Esophagus squamous epithelium (tissue), 4 donors: ENCODE results near the gene LENG8.
"Not testable (repeated sequence)": the region's sequence is repeated elsewhere in the genome, so short reads cannot be mapped to it uniquely, and the experiment has no call there.

Experiments used
- POLR2A ChIP-seq, 4 donors: fragments of 450-650 bp; IDR thresholded peaks; one replicate each; pipeline ENCODE4 v1.6.1; 2017; ENCODE audit warnings: antibody characterized with exemption in 4 of 4, mild to moderate bottlenecking in 4 of 4, moderate library complexity in 3 of 4
- TF ChIP-seq, protein P1 (sequence below), 6 experiments: fragments of 450-650 bp in 4 of 6; fragments of 200-600 bp in 2 of 6; sonication (generic) in 2 of 6; IDR thresholded peaks; one replicate each; pipeline ENCODE4 v1.5.1; 2016 to 2019; ENCODE audit warnings: antibody characterized with exemption in 6 of 6, mild to moderate bottlenecking in 4 of 6, moderate library complexity in 4 of 6

DNA sequence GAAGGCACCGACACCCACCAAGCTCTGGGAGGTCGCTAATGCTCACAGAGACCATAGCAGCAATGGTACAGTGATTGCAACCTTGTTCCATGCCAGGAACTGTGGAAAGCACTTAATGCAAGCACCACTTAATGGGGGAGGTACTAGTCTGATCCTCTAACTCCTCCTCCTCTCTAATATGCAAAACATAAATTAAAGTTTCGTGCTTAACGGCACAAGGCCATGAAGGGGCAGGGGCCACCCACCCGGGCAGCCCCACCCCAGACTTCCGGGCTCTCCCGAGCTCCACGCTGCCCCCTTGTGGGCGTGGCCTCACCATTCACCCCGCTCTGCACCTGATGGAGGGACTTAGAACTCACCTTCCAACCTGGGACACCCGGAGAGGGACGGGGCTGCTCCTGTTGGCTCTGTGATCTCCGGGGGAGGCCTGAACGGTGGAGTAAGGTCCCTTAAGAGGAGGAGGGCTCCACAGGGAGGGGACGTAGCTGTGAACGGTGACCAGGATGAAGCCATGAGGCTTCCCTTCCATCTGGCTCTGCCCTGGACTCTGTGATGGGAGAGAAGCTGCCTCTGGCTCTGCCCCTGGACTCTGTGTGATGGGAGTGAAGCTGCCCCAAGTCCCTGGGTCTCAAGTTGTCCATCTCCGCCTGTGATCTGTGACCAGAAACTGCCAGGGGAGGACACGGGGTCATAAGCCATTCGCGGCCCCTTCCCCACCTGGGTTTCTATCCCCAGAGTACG is 60.4 kb downstream of the LENG8 start:
- TF ChIP-seq, protein P1, sequence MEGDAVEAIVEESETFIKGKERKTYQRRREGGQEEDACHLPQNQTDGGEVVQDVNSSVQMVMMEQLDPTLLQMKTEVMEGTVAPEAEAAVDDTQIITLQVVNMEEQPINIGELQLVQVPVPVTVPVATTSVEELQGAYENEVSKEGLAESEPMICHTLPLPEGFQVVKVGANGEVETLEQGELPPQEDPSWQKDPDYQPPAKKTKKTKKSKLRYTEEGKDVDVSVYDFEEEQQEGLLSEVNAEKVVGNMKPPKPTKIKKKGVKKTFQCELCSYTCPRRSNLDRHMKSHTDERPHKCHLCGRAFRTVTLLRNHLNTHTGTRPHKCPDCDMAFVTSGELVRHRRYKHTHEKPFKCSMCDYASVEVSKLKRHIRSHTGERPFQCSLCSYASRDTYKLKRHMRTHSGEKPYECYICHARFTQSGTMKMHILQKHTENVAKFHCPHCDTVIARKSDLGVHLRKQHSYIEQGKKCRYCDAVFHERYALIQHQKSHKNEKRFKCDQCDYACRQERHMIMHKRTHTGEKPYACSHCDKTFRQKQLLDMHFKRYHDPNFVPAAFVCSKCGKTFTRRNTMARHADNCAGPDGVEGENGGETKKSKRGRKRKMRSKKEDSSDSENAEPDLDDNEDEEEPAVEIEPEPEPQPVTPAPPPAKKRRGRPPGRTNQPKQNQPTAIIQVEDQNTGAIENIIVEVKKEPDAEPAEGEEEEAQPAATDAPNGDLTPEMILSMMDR (IDR thresholded peaks at IDR 0.05): not testable (repeated sequence)
- TF ChIP-seq POLR2A (IDR thresholded peaks at IDR 0.05): not testable (repeated sequence)
